Duodenal mucosa (tissue), 2 donors: ENCODE data around the gene MBL2.

Experiments used
- H3K27ac ChIP-seq: one replicate; pipeline ENCODE4 v1.7.0; 2013; ENCODE audit warnings: low read depth, low read length
- H3K27me3 ChIP-seq, 2 donors: one replicate each; pipeline ENCODE4 v1.7.0; 2013; ENCODE audit warnings: low read length in 2 of 2, control low read depth in 1 of 2; ENCODE audit not compliant: insufficient read depth in 2 of 2, control insufficient read depth in 1 of 2
- H3K36me3 ChIP-seq, 2 donors: one replicate each; pipeline ENCODE4 v1.7.0; 2013; ENCODE audit warnings: low read length in 2 of 2, control low read depth in 1 of 2; ENCODE audit not compliant: insufficient read depth in 2 of 2, control insufficient read depth in 1 of 2
- H3K4me1 ChIP-seq, 2 donors: one replicate each; pipeline ENCODE4 v1.7.0; 2013; ENCODE audit warnings: low read length in 2 of 2, control low read depth in 1 of 2; ENCODE audit not compliant: insufficient read depth in 2 of 2, control insufficient read depth in 1 of 2
- H3K4me3 ChIP-seq, 2 donors: one replicate each; pipeline ENCODE4 v1.7.0; 2013; ENCODE audit warnings: low read length in 2 of 2, low read depth in 1 of 2
- H3K9ac ChIP-seq, 2 donors: one replicate each; pipeline ENCODE4 v1.7.0; 2013; ENCODE audit warnings: low read length in 2 of 2, low read depth in 1 of 2
- H3K9me3 ChIP-seq, 2 donors: one replicate each; pipeline ENCODE4 v1.7.0; 2013; ENCODE audit warnings: low read length in 2 of 2, control low read depth in 1 of 2; ENCODE audit not compliant: control insufficient read depth in 1 of 2

Gene MBL2

GRCh38 chr10:52772623-52773022, at the start of gene MBL2:
Gene MBL2 (minus strand): TSS chr10:52772784. CDS start chr10:52771635, 1,149 bp downstream.
- no peaks in the 10 kb centered on the region for H3K36me3 ChIP-seq
- H3K4me3 ChIP-seq, result no peak within 1 kb of the TSS
- no peak within 1 kb of the TSS for H3K27ac ChIP-seq
- no peaks in the 10 kb centered on the region for H3K9me3 ChIP-seq
- no peak within 1 kb of the TSS for H3K9ac ChIP-seq
- no peaks in the 10 kb centered on the region for H3K27me3 ChIP-seq
- H3K4me1 ChIP-seq, result peaks cover 16 to 17% of the 10 kb centered on the region in 2 donors

- Histone ChIP-seq H3K9ac (no peak overlapping the region), H3K27me3 (no peaks in the 10 kb centered on the region), H3K27ac (no peak overlapping the region), H3K4me1 (peaks cover 0 to 4% of the 10 kb centered on the region in 2 donors), H3K36me3 (no peaks in the 10 kb centered on the region), H3K4me3 (no peak overlapping the region), H3K9me3 (no peaks in the 10 kb centered on the region)
Observed at GRCh38 chr10:52820309-52820708, 47.7 kb upstream of the MBL2 start.

- no peak overlapping the region for H3K27ac ChIP-seq
- no peaks in the 10 kb centered on the region for H3K9me3 ChIP-seq
- peaks cover 0 to 4% of the 10 kb centered on the region in 2 donors for H3K4me1 ChIP-seq
- H3K4me3 ChIP-seq, result no peak overlapping the region
- H3K27me3 ChIP-seq, result no peaks in the 10 kb centered on the region
- H3K36me3 ChIP-seq, result no peaks in the 10 kb centered on the region
- no peak overlapping the region for H3K9ac ChIP-seq
Observed at GRCh38 chr10:52818019-52818418, 45.4 kb upstream of the MBL2 start.

- Histone ChIP-seq H3K4me3 (no peak overlapping the region), H3K9me3 (no peaks in the 10 kb centered on the region), H3K9ac (no peak overlapping the region), H3K36me3 (no peaks in the 10 kb centered on the region), H3K4me1 (peaks cover 0 to 7% of the 10 kb centered on the region in 2 donors), H3K27ac (no peak overlapping the region), H3K27me3 (no peaks in the 10 kb centered on the region)
Observed at GRCh38 chr10:52814506-52814905, 41.9 kb upstream of the MBL2 start.

GRCh38 chr10:52811776-52812175, 39.2 kb upstream of the MBL2 start:
- Histone ChIP-seq H3K4me1 (peaks cover 0 to 7% of the 10 kb centered on the region in 2 donors), H3K36me3 (no peaks in the 10 kb centered on the region), H3K4me3 (peak overlapping the region in 1 of 2 donors; percentile 12), H3K9ac (no peak overlapping the region), H3K9me3 (no peaks in the 10 kb centered on the region), H3K27me3 (no peaks in the 10 kb centered on the region), H3K27ac (no peak overlapping the region)

GRCh38 chr10:52810761-52811160, 38.2 kb upstream of the MBL2 start:
- Histone ChIP-seq H3K27me3 (no peaks in the 10 kb centered on the region), H3K9ac (no peak overlapping the region), H3K4me3 (no peak overlapping the region), H3K4me1 (peaks cover 0 to 7% of the 10 kb centered on the region in 2 donors), H3K9me3 (no peaks in the 10 kb centered on the region), H3K27ac (no peak overlapping the region), H3K36me3 (no peaks in the 10 kb centered on the region)

- no peak overlapping the region for H3K4me3 ChIP-seq
- no peak overlapping the region for H3K9ac ChIP-seq
- H3K9me3 ChIP-seq, result no peaks in the 10 kb centered on the region
- H3K27ac ChIP-seq, result no peak overlapping the region
- H3K4me1 ChIP-seq, result peaks cover 0 to 7% of the 10 kb centered on the region in 2 donors
- H3K27me3 ChIP-seq, result no peaks in the 10 kb centered on the region
- no peaks in the 10 kb centered on the region for H3K36me3 ChIP-seq
Observed at GRCh38 chr10:52807803-52808202, 35.2 kb upstream of the MBL2 start.

GRCh38 chr10:52805414-52806285, 33.1 kb upstream of the MBL2 start:
- no peaks in the 10 kb centered on the region for H3K9me3 ChIP-seq
- H3K27me3 ChIP-seq, result no peaks in the 10 kb centered on the region
- H3K9ac ChIP-seq, result no peak overlapping the region
- no peaks in the 10 kb centered on the region for H3K4me1 ChIP-seq
- no peaks in the 10 kb centered on the region for H3K36me3 ChIP-seq
- H3K4me3 ChIP-seq, result no peak overlapping the region
- no peak overlapping the region for H3K27ac ChIP-seq

GRCh38 chr10:52801947-52802346, 29.4 kb upstream of the MBL2 start:
- no peak overlapping the region for H3K9ac ChIP-seq
- no peaks in the 10 kb centered on the region for H3K36me3 ChIP-seq
- no peaks in the 10 kb centered on the region for H3K9me3 ChIP-seq
- H3K4me1 ChIP-seq, result no peaks in the 10 kb centered on the region
- no peak overlapping the region for H3K4me3 ChIP-seq
- no peak overlapping the region for H3K27ac ChIP-seq
- no peaks in the 10 kb centered on the region for H3K27me3 ChIP-seq

GRCh38 chr10:52786098-52786497, 13.5 kb upstream of the MBL2 start:
- H3K27ac ChIP-seq, result no peak overlapping the region

More at GRCh38 chr10:52786098-52786497, 13.5 kb upstream of the MBL2 start:
- H3K27me3 ChIP-seq, result no peaks in the 10 kb centered on the region
- H3K9ac ChIP-seq, result no peak overlapping the region
- H3K9me3 ChIP-seq, result no peaks in the 10 kb centered on the region
- H3K4me3 ChIP-seq, result no peak overlapping the region
- no peaks in the 10 kb centered on the region for H3K4me1 ChIP-seq
- H3K36me3 ChIP-seq, result no peaks in the 10 kb centered on the region
